ENCODE data around the gene BBIP1. TPM values are rescaled to one million over a fixed set of nuclear protein-coding genes. Genes with fewer than 3 reads are reported as not detected.
"Not testable (repeated sequence)": the region's sequence is repeated elsewhere in the genome, so short reads cannot be mapped to it uniquely, and the experiment has no call there.

The BBIP1 gene
- total RNA-seq, 2 donors from 2014 or later, result 24.1 to 40.0 TPM

- H3K27me3 Mint-ChIP-seq; ATAC-seq (replicated peaks); H3K9me3 Mint-ChIP-seq; H3K36me3 Mint-ChIP-seq (ENCODE audit: low read depth): not testable (repeated sequence)
- H3K4me3 Mint-ChIP-seq, result peak overlapping the region; percentile 85
- H3K4me1 Mint-ChIP-seq, result peaks cover 69% of the 10 kb centered on the region
- H3K27ac Mint-ChIP-seq, result peak overlapping the region; percentile 88
Measured at GRCh38 chr10:110867011-110867806, 51.8 kb downstream of the BBIP1 start.

GRCh38 chr10:110865809-110866482 lies 53.0 kb downstream of the BBIP1 start:
- Mint-ChIP-seq H3K36me3 (ENCODE audit: low read depth) (no peaks in the 10 kb centered on the region), H3K9me3 (no peaks in the 10 kb centered on the region), H3K27me3 (no peaks in the 10 kb centered on the region), H3K27ac (peak overlapping the region; percentile 95), H3K4me3 (peak overlapping the region; percentile 85), H3K4me1 (peaks cover 74% of the 10 kb centered on the region)
- no peak for ATAC-seq (replicated peaks)

GRCh38 chr10:110865186-110865808 lies 53.7 kb downstream of the BBIP1 start:
- Mint-ChIP-seq H3K27ac (peak overlapping the region; percentile 95), H3K4me3 (peak overlapping the region; percentile 85)
- no peak for ATAC-seq (replicated peaks)

GRCh38 chr10:110864662-110865140 lies 54.3 kb downstream of the BBIP1 start:
- Mint-ChIP-seq H3K27ac (peak overlapping the region; percentile 95), H3K4me1 (peaks cover 73% of the 10 kb centered on the region), H3K27me3 (no peaks in the 10 kb centered on the region), H3K4me3 (peak overlapping the region; percentile 85), H3K9me3 (no peaks in the 10 kb centered on the region), H3K36me3 (ENCODE audit: low read depth) (no peaks in the 10 kb centered on the region)
- peak; percentile 84 for ATAC-seq (replicated peaks)

More at GRCh38 chr10:110865186-110865808, 53.7 kb downstream of the BBIP1 start:
- H3K27me3 Mint-ChIP-seq, result no peaks in the 10 kb centered on the region
- H3K9me3 Mint-ChIP-seq, result no peaks in the 10 kb centered on the region
- H3K36me3 Mint-ChIP-seq (ENCODE audit: low read depth), result no peaks in the 10 kb centered on the region
- peaks cover 74% of the 10 kb centered on the region for H3K4me1 Mint-ChIP-seq

GRCh38 chr10:110863956-110864355 lies 55.0 kb downstream of the BBIP1 start:
- Mint-ChIP-seq H3K9me3 (no peaks in the 10 kb centered on the region), H3K4me1 (peaks cover 66% of the 10 kb centered on the region), H3K27ac (peak overlapping the region; percentile 95), H3K36me3 (ENCODE audit: low read depth) (no peaks in the 10 kb centered on the region), H3K27me3 (no peaks in the 10 kb centered on the region), H3K4me3 (peak overlapping the region; percentile 85)
- ATAC-seq (replicated peaks), result no peak

- Mint-ChIP-seq H3K4me1 (peaks cover 68% of the 10 kb centered on the region), H3K27ac (peak overlapping the region; percentile 95), H3K27me3 (no peaks in the 10 kb centered on the region), H3K9me3 (peaks cover 1% of the 10 kb centered on the region), H3K36me3 (ENCODE audit: low read depth) (no peaks in the 10 kb centered on the region), H3K4me3 (peak overlapping the region; percentile 85)
- no peak for ATAC-seq (replicated peaks)
Measured at GRCh38 chr10:110863361-110863760, 55.6 kb downstream of the BBIP1 start.

GRCh38 chr10:110862961-110863360 lies 56.0 kb downstream of the BBIP1 start:
- Mint-ChIP-seq H3K9me3 (peaks cover 4% of the 10 kb centered on the region), H3K4me3 (peak overlapping the region; percentile 85), H3K27ac (peak overlapping the region; percentile 95), H3K36me3 (ENCODE audit: low read depth) (no peaks in the 10 kb centered on the region), H3K27me3 (no peaks in the 10 kb centered on the region), H3K4me1 (peaks cover 71% of the 10 kb centered on the region)
- ATAC-seq (replicated peaks), result no peak

GRCh38 chr10:110861930-110862649 lies 56.9 kb downstream of the BBIP1 start:
- Mint-ChIP-seq H3K27ac (peak overlapping the region; percentile 95), H3K4me3 (peak overlapping the region; percentile 85), H3K9me3 (peaks cover 4% of the 10 kb centered on the region), H3K27me3 (no peaks in the 10 kb centered on the region), H3K36me3 (ENCODE audit: low read depth) (no peaks in the 10 kb centered on the region), H3K4me1 (peaks cover 73% of the 10 kb centered on the region)
- ATAC-seq (replicated peaks), result no peak

GRCh38 chr10:110861476-110861875 lies 57.5 kb downstream of the BBIP1 start:
- Mint-ChIP-seq H3K27me3 (no peaks in the 10 kb centered on the region), H3K27ac (peak overlapping the region; percentile 97), H3K9me3 (peaks cover 4% of the 10 kb centered on the region), H3K36me3 (ENCODE audit: low read depth) (no peaks in the 10 kb centered on the region), H3K4me1 (peaks cover 72% of the 10 kb centered on the region), H3K4me3 (peak overlapping the region; percentile 90)
- no peak for ATAC-seq (replicated peaks)

GRCh38 chr10:110860576-110861241 lies 58.3 kb downstream of the BBIP1 start:
- H3K4me1 Mint-ChIP-seq, result peaks cover 64% of the 10 kb centered on the region
- H3K9me3 Mint-ChIP-seq, result peaks cover 4% of the 10 kb centered on the region
- peak overlapping the region; percentile 90 for H3K4me3 Mint-ChIP-seq
- no peaks in the 10 kb centered on the region for H3K27me3 Mint-ChIP-seq
- no peaks in the 10 kb centered on the region for H3K36me3 Mint-ChIP-seq (ENCODE audit: low read depth)
- H3K27ac Mint-ChIP-seq, result peak overlapping the region; percentile 97
- ATAC-seq (replicated peaks), result peak; percentile 45

GRCh38 chr10:110859973-110860376 lies 59.0 kb downstream of the BBIP1 start:
- Mint-ChIP-seq H3K4me1 (peaks cover 57% of the 10 kb centered on the region), H3K4me3 (peak overlapping the region; percentile 90), H3K36me3 (ENCODE audit: low read depth) (no peaks in the 10 kb centered on the region), H3K27ac (peak overlapping the region; percentile 97), H3K9me3 (peaks cover 4% of the 10 kb centered on the region), H3K27me3 (no peaks in the 10 kb centered on the region)
- no peak for ATAC-seq (replicated peaks)

- Mint-ChIP-seq H3K27me3 (no peaks in the 10 kb centered on the region), H3K9me3 (peaks cover 4% of the 10 kb centered on the region), H3K4me1 (peaks cover 52% of the 10 kb centered on the region), H3K27ac (peak overlapping the region; percentile 97), H3K36me3 (ENCODE audit: low read depth) (no peaks in the 10 kb centered on the region), H3K4me3 (peak overlapping the region; percentile 90)
- no peak for ATAC-seq (replicated peaks)
Measured at GRCh38 chr10:110859206-110859972, 59.6 kb downstream of the BBIP1 start.

- Mint-ChIP-seq H3K4me1 (peaks cover 52% of the 10 kb centered on the region), H3K4me3 (peak overlapping the region; percentile 67), H3K9me3 (peaks cover 4% of the 10 kb centered on the region), H3K27me3 (no peaks in the 10 kb centered on the region), H3K36me3 (ENCODE audit: low read depth) (no peaks in the 10 kb centered on the region), H3K27ac (peak overlapping the region; percentile 75)
- ATAC-seq (replicated peaks), result no peak
Measured at GRCh38 chr10:110858297-110858934, 60.6 kb downstream of the BBIP1 start.

All from activated T-helper 17 cell treated with anti-CD3 and anti-CD28 coated beads, Interleukin-2, amount 50 U/mL, for 72 hours (primary cell).